GM12872 (cell line): ENCODE data around the gene TMEM81.

ENCODE experiments used
- CTCF ChIP-seq: IDR thresholded peaks from 3 replicates; pipeline ENCODE4 v1.5.1; 2011; ENCODE audit warnings: low read depth, mild to moderate bottlenecking, low read length, moderate library complexity; ENCODE audit not compliant: insufficient read depth

TMEM81 gene

DNA sequence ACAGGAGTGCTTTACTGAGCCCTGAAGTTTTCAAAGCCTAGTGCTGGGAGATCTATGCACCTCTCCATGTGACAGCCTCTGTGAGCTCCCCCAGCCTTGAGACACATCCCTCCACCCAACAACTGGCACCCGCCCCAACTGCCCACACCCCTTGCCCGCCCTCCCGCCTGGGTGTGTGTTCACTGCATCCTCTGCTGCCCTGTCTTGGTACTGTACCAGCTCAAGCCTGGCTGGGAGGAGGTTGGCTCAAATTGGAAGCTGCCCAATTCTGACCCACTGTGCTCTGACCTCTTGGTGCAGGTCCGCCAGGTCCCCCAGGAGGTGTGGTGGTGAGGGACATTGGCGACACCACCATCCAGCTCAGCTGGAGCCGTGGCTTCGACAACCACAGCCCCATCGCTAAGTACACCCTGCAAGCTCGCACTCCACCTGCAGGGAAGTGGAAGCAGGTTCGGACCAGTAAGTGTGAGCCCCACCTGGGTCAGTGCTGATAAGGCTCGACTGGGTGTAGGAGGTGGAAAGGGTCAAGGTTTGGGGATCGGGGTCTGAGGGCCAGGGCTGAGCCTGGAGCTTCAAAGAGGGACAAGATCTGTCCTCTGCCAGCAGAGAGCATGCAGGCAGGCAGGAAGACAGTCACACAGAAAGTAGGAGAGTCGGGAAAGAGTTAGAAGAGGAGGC is 18.0 kb downstream of the TMEM81 start:
- TF ChIP-seq CTCF: no peak

DNA sequence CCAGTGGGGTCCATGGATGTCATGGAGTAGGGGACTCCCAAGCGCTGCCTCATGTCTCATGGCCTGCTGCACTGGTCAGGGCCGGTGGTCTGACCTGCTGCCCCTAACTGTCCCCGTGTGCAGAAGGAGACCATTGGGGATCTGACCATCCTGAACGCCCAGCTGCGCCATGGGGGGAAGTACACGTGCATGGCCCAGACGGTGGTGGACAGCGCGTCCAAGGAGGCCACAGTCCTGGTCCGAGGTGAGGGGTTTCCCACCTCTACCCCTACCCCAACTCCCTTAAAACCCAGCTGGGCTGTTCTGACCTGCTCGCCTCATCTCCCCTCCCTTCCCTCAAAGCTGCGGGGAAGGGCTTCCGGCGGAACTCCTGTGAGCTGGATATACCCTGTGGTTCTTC is 18.6 kb downstream of the TMEM81 start:
- TF ChIP-seq CTCF: no peak

- TF ChIP-seq CTCF: no peak
Observed at GRCh38 chr1:205064741-205065316, 19.4 kb downstream of the TMEM81 start.

- no peak for TF ChIP-seq CTCF
Observed at GRCh38 chr1:205064301-205064700, 20.0 kb downstream of the TMEM81 start.

DNA sequence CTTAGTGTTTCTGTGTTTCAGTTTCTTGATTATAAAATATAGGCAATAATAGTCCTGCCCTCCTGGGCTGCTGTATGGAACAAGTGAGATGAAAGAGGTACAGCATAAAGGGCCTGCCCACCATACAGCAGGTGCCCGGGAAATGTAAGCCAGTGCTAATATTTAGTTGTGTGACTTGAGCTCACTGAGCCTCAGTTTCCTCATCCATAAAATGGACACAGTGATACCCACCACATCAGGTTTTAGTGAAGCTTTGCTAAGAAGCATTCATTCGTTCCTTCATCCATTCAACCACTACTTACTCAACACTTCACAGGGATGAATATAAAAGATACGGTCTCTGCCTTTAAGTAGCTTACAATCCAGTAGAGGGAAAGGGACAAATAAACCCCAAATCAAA is 21.4 kb downstream of the TMEM81 start:
- no peak for TF ChIP-seq CTCF

DNA sequence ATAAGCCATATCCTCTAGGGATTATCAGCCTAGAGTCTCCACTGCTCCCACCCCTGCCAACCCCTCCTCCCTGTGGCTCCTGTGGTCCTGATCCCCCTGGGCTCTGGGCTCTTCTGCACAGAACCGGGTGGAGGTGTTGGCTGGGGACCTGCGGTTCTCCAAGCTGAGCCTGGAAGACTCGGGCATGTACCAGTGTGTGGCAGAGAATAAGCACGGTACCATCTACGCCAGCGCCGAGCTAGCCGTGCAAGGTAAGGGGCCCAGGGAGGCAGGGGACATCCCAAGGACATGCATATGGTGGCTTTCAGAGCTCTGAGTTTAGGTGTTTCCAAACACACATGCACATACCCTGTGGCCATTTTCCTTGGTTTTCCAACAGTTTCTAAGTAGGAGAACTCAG is 21.9 kb downstream of the TMEM81 start:
- TF ChIP-seq CTCF: no peak

DNA sequence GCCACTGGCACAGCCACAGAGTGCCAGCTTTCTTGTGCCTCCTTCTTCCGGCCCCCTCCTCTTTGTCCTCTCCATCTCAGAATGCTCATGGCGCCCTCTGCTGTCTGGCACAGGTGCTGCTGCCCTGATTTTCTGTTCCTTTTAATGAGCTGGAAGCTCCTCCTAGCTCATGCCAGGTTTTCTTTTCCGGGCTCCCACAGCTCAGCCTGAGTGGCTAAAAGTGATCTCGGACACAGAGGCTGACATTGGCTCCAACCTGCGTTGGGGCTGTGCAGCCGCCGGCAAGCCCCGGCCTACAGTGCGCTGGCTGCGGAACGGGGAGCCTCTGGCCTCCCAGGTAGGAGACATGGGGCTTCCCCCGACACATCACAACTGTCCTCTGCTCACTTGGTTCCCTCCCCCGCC is 22.6 kb downstream of the TMEM81 start:
- peak; percentile 90 for TF ChIP-seq CTCF
